GM18868 (cell line): ENCODE data around the gene EHD4.

Experiments used
- ATAC-seq: cut with Tn5 transposase; IDR thresholded peaks from one replicate; pipeline ENCODE4 v1.9.1; 2021; ENCODE audit warnings: mild to moderate bottlenecking, moderate library complexity; ENCODE audit not compliant: unreplicated experiment

EHD4 gene

DNA sequence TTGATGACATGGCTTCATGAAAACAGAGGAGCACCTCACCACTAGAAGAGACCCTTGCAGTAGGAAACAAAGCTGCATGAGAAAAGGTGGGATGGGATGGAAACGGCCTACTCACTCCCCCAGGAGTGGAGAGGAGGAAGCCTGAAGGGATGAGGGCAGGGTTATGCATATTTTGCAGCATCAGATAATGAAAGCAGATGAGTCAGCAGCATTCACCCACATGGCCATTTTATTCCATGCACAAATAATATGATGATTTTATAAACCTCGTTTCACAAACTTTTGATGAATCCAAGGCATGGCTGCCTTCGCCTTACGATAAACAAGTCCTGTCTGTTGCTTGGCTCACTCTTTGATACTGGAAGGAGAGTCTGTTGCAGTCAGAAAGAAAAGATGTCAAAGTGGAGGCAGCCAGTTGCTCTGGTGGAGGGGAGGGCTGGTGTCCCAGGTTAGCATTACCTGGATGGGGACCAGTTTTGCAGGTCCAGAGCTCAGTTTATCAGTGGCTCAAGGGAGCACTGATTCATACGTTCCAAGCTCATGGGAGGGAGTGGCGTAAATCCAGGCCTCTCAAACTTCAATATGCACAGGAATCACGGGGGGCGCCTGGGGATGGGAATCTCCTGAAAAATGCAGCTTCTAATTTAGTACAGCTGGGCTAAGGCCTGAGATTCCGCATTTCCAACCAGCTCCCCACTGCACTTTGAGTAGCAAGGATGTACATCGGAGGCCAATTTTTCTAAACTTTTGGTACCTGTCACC is 9.2 kb upstream of the EHD4 start:
- ATAC-seq, result no peak

DNA sequence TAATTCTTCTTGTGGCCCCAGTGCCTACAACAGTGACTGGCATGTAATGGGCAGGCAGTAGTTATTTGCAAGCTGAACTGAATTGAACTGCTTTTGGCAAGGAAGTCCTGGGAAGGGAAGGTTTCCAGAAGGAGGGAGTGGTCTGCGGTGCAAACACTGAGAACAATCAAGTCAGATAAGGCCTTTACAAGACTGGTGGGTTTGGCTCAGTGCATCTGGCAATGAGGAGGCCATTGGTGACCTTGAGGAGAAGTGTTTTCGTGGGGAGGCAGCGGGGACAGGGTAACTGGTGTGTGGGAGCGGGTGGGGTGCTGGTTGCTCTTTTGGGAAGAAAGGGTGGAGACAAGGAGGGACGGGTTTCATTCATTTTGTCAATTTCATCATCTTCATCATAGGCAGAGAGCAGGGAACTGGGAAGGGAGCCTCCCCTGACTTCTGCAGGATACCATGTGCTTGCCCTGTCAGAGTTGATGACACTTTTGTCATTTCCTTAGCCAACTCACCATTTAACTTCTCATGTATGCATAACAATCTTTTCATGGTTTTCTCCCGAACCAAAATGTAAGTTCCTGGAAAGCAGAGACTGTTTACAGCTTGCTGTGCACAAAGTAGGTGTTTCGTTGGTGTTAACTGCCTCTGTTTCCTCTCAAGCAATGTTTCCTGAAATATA is 8.4 kb upstream of the EHD4 start:
- no peak for ATAC-seq

DNA sequence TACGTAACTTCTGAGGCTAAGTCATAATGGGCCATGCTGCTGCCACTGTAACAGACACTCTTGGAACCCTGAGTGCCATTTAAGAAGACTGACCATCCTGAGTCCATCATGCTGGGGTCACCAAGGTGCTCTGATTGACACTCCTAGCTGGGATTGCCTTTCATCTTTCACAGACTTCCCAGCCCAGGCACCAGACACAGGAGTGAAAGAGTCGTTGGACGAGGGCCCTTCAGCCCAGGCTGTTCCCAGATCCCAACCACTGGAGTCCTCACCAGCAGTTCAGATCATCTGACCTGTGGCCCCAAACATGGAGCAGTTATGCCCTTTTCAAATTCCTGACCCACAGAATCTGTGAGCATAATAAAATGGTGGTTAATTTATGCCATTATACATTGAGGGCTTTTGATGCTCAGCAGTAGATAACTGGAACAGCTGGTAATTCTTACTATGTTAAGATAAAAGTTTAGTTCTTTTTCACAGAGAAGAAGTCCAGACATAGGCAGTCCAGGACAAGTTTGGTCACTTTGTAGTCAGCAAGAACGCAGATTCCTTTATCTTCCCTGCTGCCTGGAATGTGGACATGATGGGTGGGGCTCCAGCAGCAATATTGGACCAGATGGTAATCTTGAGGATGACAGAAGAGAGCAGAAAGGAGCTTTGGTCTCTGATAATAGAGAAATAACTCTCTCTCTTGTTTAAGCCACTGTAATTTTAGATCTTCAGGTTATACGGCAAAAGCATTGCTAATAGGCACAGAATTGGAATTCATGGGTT is 7.3 kb upstream of the EHD4 start:
- no peak for ATAC-seq

DNA sequence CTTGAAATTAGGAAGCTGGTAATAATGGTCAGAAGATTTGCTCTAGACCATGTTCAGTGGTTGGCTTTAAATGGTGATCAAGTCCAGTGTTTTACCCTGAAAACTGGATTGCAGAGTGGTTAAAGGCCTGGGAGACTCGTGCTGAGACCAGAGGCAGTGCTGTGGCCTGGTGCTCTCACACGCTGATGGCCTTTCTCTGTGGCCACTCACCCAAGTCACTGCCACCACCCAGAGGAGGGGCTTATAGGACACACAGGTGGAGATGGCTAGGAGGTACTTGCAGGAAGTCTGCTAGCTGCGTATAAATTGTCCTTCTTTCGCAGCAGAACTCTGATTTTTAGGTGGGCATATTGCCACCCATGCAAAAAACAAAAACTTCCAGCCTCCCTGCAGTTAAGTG is 6.2 kb upstream of the EHD4 start:
- ATAC-seq, result no peak

DNA sequence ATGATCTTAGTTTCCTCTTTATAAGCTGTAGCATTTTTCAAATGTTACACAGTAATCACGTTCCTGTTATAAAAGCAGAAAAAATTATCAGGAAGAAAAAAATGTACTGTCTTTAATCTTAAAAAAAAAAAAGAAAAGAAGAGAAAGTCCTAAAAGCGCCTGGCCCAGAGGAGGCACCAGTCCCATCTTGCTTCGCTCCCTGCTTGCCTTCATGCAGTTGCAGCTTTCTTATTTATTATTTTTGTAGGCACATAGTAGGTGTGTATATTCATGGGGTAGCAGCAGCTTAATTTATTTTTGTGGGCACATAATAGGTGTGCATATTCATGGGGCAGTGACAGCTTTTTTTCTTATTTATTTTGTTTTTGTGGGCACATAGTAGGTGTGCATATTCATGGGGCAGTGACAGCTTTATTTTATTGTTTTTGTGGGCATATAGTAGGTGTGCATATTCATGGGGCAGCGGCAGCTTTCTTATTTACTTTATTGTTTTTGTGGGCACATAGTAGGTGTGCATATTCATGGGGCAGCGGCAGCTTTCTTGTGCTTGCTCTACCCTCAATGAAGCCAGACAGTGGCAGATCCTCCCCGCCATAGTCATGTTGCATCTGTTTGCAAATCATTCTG is 5.5 kb upstream of the EHD4 start:
- no peak for ATAC-seq

DNA sequence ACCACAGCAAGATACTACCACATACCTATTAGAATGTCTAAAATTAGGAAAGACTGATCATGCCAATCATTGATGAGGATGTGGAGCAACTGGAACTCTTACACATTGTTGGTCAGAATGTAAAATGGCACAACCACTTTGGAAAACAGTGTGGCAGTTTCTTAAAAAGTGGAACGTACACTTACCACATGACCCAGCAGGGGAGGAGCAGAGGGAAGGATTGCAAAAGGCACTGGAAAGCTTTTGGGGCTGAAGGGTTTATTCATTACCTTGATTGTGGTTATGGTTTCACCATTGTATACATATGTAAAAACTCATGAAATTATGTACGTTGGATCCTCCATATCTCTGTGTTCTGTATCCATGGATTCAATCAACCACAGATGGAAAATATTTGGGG is 3.3 kb upstream of the EHD4 start:
- ATAC-seq, result no peak

DNA sequence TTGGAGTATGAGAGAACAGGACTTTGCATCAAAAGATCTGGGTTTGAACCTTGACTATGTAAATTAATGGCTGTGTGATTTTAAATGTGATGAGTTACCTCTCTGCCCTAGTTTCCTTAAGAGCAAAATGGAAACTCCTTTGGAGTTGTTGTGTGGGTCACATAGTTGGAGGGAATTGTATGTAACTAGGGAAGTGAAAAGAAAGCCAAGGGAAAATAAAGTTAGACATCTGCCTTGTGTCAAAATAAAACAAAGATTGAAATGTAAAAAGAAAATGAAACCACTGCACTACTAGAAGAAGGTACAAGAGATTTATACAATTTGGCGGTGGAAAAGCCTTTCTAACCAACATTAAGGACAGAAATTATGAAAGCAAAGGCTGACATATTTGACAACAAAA is 1.7 kb upstream of the EHD4 start:
- no peak for ATAC-seq

DNA sequence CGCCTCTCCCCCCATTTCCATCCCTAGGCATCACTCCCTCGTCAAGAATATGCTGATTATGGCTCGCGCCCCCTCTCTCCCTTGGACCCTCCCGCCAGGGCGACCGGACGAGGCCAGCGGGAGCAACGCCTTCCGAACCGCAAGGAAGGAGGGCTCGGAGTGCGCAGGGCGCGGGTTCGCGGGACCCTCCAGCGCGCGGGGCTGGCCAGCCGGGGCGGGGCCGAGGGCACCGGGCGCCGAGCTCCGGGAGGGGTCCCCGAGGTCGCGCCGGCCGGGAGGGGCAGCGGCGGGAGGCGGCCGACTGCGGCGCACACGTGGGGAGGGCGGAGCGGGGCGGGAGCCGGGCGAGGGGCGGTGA is 483 bp downstream of the EHD4 start:
- ATAC-seq, result peak; percentile 9

DNA sequence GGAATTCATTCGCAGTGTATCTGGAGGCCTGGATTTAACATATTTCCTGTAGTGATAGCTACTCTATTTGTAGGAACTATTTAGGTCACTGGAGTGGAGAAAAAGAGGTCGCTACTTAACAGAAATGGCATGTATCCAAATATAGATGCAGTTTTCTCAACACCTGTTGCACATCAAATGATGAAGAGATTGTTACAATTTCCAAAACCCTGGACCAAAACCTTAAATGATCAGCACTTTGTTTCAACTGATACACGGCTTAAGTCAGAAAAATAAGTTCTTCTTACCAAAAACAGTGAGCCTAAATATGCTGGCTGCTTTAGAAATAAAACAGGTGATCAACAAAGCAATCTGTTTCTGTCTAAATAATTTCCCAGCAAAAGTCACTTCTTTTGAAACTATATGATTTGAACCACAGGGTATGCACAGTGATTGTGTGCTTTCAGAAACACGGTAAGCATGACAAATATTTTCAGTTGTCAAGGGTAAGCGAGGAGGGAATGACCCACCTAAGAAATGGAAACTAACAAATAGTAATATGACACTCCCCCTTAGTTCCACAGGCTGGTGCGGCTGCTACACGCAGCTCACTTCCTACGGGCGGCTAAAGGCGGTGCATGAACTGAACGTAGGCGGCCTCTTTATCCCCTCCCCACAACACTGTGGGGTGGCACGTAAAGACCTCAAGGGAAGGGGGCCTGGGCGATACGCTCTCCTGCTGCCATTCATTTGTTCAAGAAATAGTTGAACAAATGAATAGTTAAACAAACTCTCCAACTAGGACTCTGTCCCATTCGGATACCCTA is 1.1 kb downstream of the EHD4 start:
- ATAC-seq, result peak; percentile 57

DNA sequence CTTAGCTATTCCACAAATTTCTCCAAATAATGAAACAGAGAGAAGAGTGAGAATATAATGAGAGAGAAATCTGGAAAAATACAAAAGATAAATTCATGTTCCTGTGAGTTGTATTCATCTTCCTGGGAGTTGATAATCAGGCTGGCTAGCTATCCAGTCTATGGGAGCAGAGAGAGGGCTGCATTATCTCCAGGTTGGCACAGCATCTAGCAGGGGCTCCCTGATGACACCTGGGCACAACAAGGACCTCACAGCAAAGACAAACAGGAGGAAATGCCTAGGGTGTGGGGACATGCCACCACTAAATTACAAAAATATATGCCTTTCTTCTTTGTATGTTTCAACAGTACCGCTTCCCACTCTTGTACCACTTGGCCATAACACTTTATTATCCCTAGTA is 1.9 kb downstream of the EHD4 start:
- ATAC-seq, result no peak

DNA sequence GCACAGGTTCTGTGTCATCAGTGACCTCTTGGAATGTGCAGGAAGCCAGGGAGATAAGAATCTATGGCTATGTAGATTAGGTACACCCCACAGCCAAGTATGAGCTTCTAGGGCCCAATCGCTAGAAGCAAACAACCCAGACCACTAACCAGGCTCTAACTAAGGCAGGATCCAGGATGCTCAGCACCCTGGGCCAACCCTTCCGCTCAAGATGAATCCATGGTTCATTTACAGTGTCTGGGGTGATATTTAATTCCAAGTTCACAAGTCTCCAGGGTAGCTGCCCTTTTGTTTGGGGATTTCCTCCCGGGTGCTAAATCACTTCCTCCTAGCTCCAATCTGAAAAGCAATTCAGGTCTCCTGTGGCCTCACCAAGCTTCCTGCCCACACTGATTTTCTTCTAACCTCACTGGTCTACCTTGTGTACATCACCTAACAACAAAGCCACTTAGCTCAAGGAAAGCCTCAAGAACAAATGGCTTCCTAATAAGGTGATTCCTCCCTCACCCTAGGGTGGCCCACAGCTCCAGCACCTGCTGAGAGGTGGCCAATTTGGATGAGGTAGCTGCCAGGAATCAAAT is 2.4 kb downstream of the EHD4 start:
- ATAC-seq, result no peak

DNA sequence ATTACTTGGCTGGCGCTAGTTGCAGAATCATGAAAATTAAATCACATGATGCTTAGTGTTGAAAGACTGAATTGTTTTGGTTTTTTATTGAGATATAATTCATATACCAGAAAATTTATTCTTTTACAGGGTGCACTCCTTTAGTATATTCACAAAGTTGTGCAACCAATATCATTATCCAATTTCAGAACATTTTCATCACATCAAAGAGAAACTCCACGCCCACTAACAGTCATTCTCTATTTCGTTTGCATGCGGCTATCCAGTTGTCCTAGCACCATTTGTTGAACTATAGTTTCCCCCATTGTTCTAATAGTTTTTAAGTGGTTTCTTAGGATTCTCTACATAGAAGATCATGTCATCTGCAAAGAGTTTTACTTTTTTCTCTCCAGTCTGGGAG is 3.7 kb downstream of the EHD4 start:
- ATAC-seq, result no peak

DNA sequence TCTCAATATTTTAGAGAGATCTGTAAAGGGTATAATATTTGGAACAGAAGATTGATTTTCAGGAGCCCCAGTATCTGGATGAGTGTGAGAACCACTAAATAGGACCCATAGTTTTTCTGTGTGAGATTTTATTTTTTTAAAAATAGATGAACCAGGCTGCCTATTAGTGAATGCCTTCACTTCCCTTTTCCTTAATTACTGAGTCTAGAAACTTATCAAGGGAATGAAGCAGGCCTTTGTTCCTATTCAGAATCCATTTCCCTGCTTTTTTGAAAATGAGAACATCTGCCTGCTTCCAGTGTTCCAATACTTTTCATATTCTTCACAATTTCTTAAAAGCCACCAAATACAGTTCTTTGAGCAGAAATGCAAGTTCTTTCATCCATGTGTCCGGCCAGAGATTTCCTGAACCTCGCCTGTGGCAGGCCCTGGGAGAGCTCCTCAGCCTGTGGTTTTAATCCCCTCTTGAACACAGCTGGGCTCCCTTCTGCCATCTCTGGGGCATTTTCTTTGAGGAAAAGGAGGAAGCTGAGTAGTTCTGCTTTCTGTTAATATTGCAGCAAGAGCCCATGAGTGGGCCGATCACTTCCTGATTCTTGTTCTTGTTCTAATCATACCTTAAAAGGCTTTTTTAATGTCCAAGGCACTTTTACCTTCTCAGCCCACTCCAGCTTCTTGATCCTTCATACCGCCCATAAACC is 4.7 kb downstream of the EHD4 start:
- no peak for ATAC-seq

DNA sequence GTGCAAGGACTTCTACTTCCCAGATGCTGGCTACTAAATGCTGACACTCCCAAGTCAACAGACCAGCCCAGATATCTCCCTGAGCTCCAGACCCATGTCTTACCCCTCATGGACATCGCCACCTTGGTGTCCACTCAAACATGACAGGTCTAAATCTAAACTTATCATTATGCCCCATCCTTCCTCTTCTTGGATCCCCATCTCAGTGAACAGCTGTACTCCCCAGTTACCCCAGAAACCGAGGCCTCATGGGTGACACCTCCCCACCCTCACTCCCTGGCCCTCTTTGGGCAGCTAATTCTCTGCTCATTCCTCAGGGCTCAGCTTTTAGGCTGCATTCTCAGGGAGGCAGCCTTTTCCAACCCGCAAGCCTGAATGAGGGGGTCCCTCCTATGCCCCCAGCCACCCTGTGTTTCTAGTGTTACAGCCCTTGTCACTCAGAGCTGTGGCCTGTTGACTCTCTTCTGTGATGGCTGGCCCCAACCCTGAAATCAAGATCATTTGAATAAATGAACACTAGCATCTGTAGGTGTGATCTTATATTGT is 5.4 kb downstream of the EHD4 start:
- no peak for ATAC-seq

DNA sequence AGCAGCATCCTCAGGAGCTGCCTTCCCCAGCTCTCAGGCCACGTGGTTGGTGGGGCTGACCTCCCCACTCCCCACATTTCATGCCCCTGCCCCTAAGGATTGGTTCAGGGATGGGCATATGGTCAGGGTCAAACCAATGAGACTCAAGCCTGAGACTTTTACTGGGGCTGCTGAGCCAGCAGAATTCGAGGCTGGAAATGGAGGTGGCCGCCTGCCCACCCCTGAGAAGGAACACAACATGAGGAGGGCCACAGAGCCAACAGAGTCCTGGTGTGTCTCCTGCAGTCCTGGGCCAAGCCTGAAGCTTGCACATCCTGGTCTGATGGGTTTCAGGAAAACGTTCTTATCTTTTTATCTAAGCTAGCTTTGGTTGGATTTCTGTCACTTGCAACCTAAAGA is 5.9 kb downstream of the EHD4 start:
- no peak for ATAC-seq

DNA sequence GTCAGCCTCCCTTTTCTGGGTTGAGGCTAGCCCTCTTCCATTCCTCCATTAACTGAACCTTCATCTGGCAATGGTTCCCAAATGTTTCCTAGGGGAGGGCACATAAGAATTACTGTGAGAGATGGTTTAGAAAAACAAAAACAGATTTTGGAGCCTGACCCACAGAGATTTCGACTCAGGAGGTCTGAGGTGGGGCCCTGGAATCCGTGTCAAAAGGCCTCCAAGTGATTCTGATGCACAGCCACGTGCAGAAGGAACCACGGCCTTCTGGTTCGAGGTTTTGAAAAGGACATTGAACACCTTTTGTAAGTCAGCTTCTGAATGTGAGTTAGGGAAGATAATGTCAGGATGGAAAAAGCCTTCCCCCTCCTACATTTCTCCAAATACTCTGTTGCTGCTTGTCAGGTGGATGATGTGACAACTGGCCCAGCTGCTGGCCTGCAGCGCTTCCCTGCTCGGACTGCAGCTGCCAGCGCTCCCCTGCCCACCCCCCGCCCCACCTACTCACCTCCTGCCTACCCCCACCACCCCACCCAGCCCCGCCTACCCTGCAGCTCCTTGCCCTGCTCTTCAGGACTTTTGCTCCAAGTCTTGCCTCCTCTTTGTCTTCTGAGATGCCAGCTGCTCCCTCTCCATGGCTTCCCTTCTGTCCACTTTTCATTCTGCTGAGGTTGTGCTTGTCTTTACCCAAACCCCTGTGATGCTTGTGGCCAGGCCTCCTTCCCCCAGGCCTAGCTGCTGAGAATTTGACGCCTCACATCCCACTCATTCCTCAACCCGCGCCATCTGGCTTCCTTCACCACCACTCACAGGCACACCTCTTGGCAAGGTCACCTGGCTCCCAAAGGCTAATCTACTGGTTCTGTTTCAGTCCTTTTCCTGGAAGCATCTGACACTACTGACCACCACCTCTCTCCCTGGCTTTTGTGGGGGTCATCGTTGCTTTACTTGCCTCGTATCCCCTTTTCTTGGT is 6.6 kb downstream of the EHD4 start:
- ATAC-seq, result no peak

DNA sequence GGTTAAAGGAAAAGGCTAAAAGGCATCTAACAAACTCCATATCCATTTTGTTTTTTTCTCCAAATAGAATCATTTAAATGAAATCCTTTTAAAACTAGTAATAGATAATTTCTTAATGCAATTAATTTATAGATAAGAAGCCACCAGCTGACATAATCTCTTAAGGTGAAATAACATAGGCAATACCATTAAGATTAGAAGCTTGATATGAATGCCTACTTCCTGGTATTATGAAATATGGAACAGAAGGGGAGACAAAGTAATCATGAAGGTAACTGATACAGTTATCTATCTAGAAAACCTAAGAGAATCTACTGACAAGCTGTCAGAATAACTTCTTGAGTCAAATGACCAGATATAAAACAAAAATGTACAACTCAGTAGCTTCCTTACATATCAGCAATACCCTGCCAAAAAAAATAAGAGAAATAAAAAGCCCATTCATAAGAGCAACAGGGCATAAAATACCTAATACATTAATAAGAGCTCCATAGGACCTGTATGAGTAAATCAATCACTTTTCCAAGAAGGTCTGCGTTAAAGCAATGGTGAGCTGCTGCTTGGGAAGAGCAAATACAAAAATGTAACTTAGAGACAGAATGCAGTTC is 10.7 kb downstream of the EHD4 start:
- ATAC-seq, result no peak

DNA sequence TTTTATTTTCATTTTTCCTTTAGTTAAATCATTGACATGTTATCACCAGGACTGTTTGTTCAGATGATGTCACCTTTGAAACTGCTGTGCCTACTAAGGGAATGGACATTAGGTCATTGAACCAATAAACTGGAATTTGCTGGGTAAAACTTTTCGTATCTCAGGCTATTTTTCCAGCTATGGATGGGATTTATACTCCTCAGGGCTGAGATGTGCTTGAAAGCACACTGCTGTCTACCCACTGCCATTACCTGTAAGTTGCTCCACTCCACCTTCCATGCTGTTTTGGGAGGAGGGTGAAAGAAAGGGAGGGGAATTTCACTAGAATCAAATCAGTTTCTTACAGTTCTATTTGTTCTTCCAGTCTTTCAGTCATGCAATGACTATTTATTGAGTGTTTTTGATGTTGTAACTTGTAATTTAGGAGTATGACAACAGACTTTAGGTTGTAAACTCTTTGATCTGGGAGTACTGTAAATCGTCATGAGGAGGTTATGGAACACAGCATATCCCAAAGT is 11.3 kb downstream of the EHD4 start:
- no peak for ATAC-seq
